ENCODE results near the gene PDPK1.
"Not testable (repeated sequence)": the region's sequence is repeated elsewhere in the genome, so short reads cannot be mapped to it uniquely, and the experiment has no call there.

The PDPK1 gene

DNA sequence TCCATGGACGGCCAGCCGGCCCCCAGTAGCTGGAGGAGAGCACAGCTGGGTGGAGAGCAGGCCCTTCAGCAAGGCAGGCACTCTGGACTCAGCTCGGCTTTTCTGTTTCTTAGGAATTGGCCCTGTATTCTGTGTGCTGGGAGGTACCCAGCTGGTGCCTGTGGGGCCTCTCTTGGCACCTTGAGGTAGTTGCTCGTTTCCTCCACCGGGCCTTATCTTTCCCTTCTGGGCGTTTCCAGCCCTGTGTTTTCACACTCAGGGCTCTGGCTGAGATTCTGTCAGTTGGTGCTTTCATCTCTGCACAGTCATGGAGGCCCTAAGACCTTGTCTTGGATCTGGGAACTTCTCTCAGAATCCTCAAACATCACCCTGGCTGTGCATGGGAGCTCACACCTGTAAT is 29.7 kb downstream of the PDPK1 start:
- H3K27ac ChIP-seq (ENCODE audit: low read length); H3K27me3 ChIP-seq (ENCODE audit: control insufficient read depth, insufficient read depth, low read length); H3K4me3 ChIP-seq (ENCODE audit: low read length); H3K9ac ChIP-seq (ENCODE audit: low read length); H3K36me3 ChIP-seq (ENCODE audit: control insufficient read depth, low read depth, low read length); H3K4me1 ChIP-seq (ENCODE audit: control insufficient read depth, low read depth, low read length); H3K9me3 ChIP-seq (ENCODE audit: control insufficient read depth, low read depth, low read length): not testable (repeated sequence)

- H3K4me1 ChIP-seq (ENCODE audit: control insufficient read depth, low read depth, low read length); H3K4me3 ChIP-seq (ENCODE audit: low read length); H3K9me3 ChIP-seq (ENCODE audit: control insufficient read depth, low read depth, low read length); H3K27ac ChIP-seq (ENCODE audit: low read length); H3K36me3 ChIP-seq (ENCODE audit: control insufficient read depth, low read depth, low read length); H3K9ac ChIP-seq (ENCODE audit: low read length); H3K27me3 ChIP-seq (ENCODE audit: control insufficient read depth, insufficient read depth, low read length): not testable (repeated sequence)
Observed at GRCh38 chr16:2568573-2568972, 30.8 kb downstream of the PDPK1 start.

DNA sequence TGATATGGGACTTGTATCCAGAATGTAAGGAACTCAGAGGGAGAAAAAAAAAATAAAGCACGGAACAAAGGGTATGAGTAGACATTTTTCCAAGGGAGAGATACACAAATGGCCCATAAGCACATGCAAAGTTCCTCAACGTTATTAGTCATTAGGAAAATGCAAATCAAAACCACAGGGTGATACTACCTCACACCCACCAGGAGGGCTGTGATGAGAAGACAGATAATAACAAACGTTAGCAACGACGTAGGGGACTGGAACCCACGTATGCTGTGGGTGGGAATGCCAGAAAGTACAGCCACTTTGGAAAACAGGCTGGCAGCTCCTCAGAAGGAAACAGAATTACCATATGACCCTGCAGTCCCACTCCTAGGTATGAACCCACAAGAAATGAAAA is 34.9 kb downstream of the PDPK1 start:
- H3K9ac ChIP-seq (ENCODE audit: low read length); H3K27me3 ChIP-seq (ENCODE audit: control insufficient read depth, insufficient read depth, low read length); H3K27ac ChIP-seq (ENCODE audit: low read length): not testable (repeated sequence)

DNA sequence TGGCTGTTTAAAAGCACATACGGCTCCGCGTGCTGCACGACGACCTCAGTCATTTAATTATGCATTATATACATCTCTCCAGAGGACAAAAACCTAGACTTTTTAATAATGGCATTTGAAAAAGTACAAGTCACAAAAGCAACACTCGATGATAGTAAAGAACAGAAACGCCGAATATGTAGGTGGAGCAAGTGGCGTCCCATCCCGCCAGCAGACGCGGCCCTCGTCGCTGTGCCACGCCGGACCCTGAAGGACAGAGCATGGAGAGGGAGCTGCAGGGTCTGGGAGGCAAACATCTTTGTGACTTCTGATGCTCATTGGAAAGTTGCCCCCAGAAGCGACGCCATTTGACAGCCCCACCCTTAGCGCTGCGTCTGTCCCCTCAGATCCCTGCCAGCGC is 38.0 kb downstream of the PDPK1 start:
- H3K36me3 ChIP-seq (ENCODE audit: control insufficient read depth, low read depth, low read length); H3K9ac ChIP-seq (ENCODE audit: low read length); H3K27me3 ChIP-seq (ENCODE audit: control insufficient read depth, insufficient read depth, low read length); H3K4me1 ChIP-seq (ENCODE audit: control insufficient read depth, low read depth, low read length); H3K27ac ChIP-seq (ENCODE audit: low read length); H3K9me3 ChIP-seq (ENCODE audit: control insufficient read depth, low read depth, low read length); H3K4me3 ChIP-seq (ENCODE audit: low read length): not testable (repeated sequence)

More for the DNA sequence above, 34.9 kb downstream of the PDPK1 start:
- not testable (repeated sequence) for H3K4me1 ChIP-seq (ENCODE audit: control insufficient read depth, low read depth, low read length); H3K9me3 ChIP-seq (ENCODE audit: control insufficient read depth, low read depth, low read length); H3K4me3 ChIP-seq (ENCODE audit: low read length); H3K36me3 ChIP-seq (ENCODE audit: control insufficient read depth, low read depth, low read length)

GRCh38 chr16:2577044-2577443 is 39.2 kb downstream of the PDPK1 start:
- H3K4me1 ChIP-seq (ENCODE audit: control insufficient read depth, low read depth, low read length); H3K36me3 ChIP-seq (ENCODE audit: control insufficient read depth, low read depth, low read length); H3K4me3 ChIP-seq (ENCODE audit: low read length); H3K9me3 ChIP-seq (ENCODE audit: control insufficient read depth, low read depth, low read length); H3K9ac ChIP-seq (ENCODE audit: low read length); H3K27me3 ChIP-seq (ENCODE audit: control insufficient read depth, insufficient read depth, low read length); H3K27ac ChIP-seq (ENCODE audit: low read length): not testable (repeated sequence)

DNA sequence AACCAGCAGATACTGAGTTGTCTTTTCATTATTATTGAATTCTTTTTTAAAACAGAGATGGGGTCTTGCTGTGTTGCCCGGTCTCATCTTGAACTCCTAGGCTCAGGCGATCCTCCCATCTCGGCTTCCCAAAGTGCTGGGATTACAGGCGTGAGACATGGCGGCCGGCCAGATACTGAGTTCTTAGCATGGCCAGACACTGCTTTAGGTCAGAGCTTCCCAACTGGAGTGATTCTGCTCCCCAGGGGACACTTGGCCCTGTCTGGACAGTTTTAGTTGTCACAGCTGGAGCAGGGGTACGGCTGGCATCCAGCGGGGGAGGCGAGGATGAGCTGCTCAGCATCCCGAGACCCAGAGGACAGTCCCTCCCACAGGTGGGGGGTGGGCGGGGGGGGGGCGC is 41.1 kb downstream of the PDPK1 start:
- not testable (repeated sequence) for H3K27me3 ChIP-seq (ENCODE audit: control insufficient read depth, insufficient read depth, low read length); H3K36me3 ChIP-seq (ENCODE audit: control insufficient read depth, low read depth, low read length); H3K4me1 ChIP-seq (ENCODE audit: control insufficient read depth, low read depth, low read length); H3K9ac ChIP-seq (ENCODE audit: low read length); H3K9me3 ChIP-seq (ENCODE audit: control insufficient read depth, low read depth, low read length); H3K4me3 ChIP-seq (ENCODE audit: low read length); H3K27ac ChIP-seq (ENCODE audit: low read length)

DNA sequence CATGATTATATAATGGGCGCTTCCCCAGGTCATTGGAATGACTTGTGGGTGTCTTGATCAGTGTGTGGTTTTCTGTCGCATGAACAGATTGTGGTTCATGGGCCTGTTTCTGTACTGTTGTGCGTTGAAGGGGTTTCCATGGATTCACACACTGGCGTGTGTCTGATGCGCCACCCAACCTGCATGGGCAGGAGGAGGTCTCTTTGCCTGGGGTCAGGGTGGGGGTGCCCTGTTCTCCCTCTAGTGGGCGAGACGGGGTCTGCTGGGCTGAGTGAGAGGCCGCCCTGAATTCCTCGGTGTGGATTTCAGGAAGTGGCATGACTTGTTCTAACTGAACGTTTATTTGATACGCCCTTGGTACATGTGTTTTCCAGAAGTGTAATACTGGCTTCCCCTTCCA is 42.3 kb downstream of the PDPK1 start:
- H3K9me3 ChIP-seq (ENCODE audit: control insufficient read depth, low read depth, low read length); H3K27me3 ChIP-seq (ENCODE audit: control insufficient read depth, insufficient read depth, low read length); H3K4me1 ChIP-seq (ENCODE audit: control insufficient read depth, low read depth, low read length); H3K27ac ChIP-seq (ENCODE audit: low read length); H3K9ac ChIP-seq (ENCODE audit: low read length); H3K36me3 ChIP-seq (ENCODE audit: control insufficient read depth, low read depth, low read length); H3K4me3 ChIP-seq (ENCODE audit: low read length): not testable (repeated sequence)

DNA sequence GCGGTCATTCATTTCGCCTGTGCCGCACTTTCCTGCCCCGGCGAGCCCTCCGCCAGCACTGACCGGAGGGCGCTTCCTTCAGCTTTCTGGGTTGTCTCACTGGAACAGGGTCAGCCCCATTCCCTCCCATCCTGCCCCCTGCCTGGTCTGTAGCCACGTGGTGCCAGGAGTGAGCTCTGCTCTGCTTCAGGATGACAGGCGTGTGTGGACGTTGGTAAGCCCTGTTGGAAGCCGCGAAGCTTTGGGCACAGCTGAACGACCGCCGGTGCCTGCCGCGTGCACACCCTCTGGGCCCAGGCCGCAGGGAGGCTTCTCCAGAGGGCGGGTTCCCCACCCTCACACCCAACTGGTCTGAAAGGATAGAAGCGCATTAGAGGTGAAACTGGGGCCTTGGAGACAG is 43.0 kb downstream of the PDPK1 start:
- not testable (repeated sequence) for H3K27me3 ChIP-seq (ENCODE audit: control insufficient read depth, insufficient read depth, low read length); H3K4me3 ChIP-seq (ENCODE audit: low read length); H3K27ac ChIP-seq (ENCODE audit: low read length); H3K9me3 ChIP-seq (ENCODE audit: control insufficient read depth, low read depth, low read length); H3K9ac ChIP-seq (ENCODE audit: low read length); H3K36me3 ChIP-seq (ENCODE audit: control insufficient read depth, low read depth, low read length); H3K4me1 ChIP-seq (ENCODE audit: control insufficient read depth, low read depth, low read length)

- Histone ChIP-seq H3K27ac (ENCODE audit: low read length) (no peak overlapping the region), H3K4me3 (ENCODE audit: low read length) (no peak overlapping the region), H3K36me3 (ENCODE audit: control insufficient read depth, low read depth, low read length) (peaks cover 14% of the 10 kb centered on the region), H3K4me1 (ENCODE audit: control insufficient read depth, low read depth, low read length) (no peaks in the 10 kb centered on the region), H3K9ac (ENCODE audit: low read length) (no peak overlapping the region), H3K27me3 (ENCODE audit: control insufficient read depth, insufficient read depth, low read length) (no peaks in the 10 kb centered on the region), H3K9me3 (ENCODE audit: control insufficient read depth, low read depth, low read length) (no peaks in the 10 kb centered on the region)
Observed at GRCh38 chr16:2584729-2585650, 47.2 kb downstream of the PDPK1 start.

GRCh38 chr16:2585651-2586081 is 47.8 kb downstream of the PDPK1 start:
- Histone ChIP-seq H3K9ac (ENCODE audit: low read length) (no peak overlapping the region), H3K36me3 (ENCODE audit: control insufficient read depth, low read depth, low read length) (peaks cover 14% of the 10 kb centered on the region), H3K27ac (ENCODE audit: low read length) (no peak overlapping the region), H3K9me3 (ENCODE audit: control insufficient read depth, low read depth, low read length) (no peaks in the 10 kb centered on the region), H3K27me3 (ENCODE audit: control insufficient read depth, insufficient read depth, low read length) (no peaks in the 10 kb centered on the region), H3K4me3 (ENCODE audit: low read length) (no peak overlapping the region), H3K4me1 (ENCODE audit: control insufficient read depth, low read depth, low read length) (no peaks in the 10 kb centered on the region)

- Histone ChIP-seq H3K27me3 (ENCODE audit: control insufficient read depth, insufficient read depth, low read length) (no peaks in the 10 kb centered on the region), H3K9ac (ENCODE audit: low read length) (no peak overlapping the region), H3K4me3 (ENCODE audit: low read length) (no peak overlapping the region), H3K4me1 (ENCODE audit: control insufficient read depth, low read depth, low read length) (no peaks in the 10 kb centered on the region), H3K27ac (ENCODE audit: low read length) (no peak overlapping the region), H3K36me3 (ENCODE audit: control insufficient read depth, low read depth, low read length) (peaks cover 14% of the 10 kb centered on the region), H3K9me3 (ENCODE audit: control insufficient read depth, low read depth, low read length) (no peaks in the 10 kb centered on the region)
Observed at GRCh38 chr16:2586241-2586640, 48.4 kb downstream of the PDPK1 start.

GRCh38 chr16:2586901-2587480 is 49.2 kb downstream of the PDPK1 start:
- H3K27ac ChIP-seq (ENCODE audit: low read length): no peak overlapping the region
- no peak overlapping the region for H3K9ac ChIP-seq (ENCODE audit: low read length)
- no peaks in the 10 kb centered on the region for H3K9me3 ChIP-seq (ENCODE audit: control insufficient read depth, low read depth, low read length)
- H3K36me3 ChIP-seq (ENCODE audit: control insufficient read depth, low read depth, low read length): peaks cover 14% of the 10 kb centered on the region
- H3K4me3 ChIP-seq (ENCODE audit: low read length): no peak overlapping the region
- H3K4me1 ChIP-seq (ENCODE audit: control insufficient read depth, low read depth, low read length): no peaks in the 10 kb centered on the region
- no peaks in the 10 kb centered on the region for H3K27me3 ChIP-seq (ENCODE audit: control insufficient read depth, insufficient read depth, low read length)

Measured in iPS-18a (cell line).